AG09309 (cell line): ENCODE measurements around the gene RGS13.
"Not testable (repeated sequence)": the region's sequence is repeated elsewhere in the genome, so short reads cannot be mapped to it uniquely, and the experiment has no call there.

Source experiments
- DNase-seq: peaks from one replicate; pipeline ENCODE4 v3.0.0-alpha.2; 2010; ENCODE audit warnings: low read depth
- H3K4me3 ChIP-seq: 2 replicates; pipeline ENCODE4 v1.5.1; 2011; ENCODE audit warnings: mild to moderate bottlenecking, low read depth, low read length, moderate library complexity; ENCODE audit not compliant: control insufficient read depth
- TF ChIP-seq, protein P1 (sequence below): IDR thresholded peaks from 2 replicates; pipeline ENCODE4 v1.5.1; 2011; ENCODE audit warnings: mild to moderate bottlenecking, low read depth, low read length, inconsistent platforms; ENCODE audit not compliant: insufficient read depth, control insufficient read depth; ENCODE audit errors: missing control alignments

The RGS13 gene

DNA sequence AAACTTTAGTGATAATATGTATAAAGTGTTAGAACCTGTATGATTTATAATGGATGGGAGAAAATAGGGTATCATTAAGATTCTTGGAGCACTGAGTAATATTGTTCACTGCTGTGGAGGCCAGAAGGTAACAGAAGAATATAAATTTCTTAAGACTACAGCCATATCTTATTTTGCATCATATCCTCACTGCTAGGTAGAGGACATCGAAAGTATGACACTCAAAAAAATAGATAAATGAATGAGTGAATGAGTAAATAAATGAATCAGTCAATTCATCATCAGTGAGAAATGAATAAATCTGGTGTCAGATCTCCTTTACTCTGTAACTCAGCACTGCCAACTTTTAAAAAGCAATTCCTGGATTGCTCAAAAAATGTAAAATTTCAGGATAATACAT lies 33.2 kb downstream of the RGS13 start:
- DNase-seq = no peak
- no peak overlapping the region for H3K4me3 ChIP-seq

DNA sequence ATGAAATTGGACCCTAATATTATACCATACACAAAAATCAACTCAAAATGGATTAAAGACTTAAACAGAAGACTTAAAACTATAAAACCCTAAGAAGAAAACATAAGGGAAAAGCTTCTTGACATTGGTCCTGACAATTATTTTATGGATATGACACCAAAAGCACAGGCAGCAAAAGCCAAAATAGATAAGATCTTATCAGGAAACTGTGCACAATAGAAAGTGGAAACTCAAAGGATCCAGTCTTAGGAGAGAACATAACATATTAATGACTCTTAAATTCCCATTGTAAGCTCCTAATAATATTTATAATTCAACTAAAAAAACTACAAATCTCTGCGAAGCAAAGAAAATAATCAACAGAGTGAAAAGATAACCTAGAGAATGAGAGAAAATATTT lies 39.8 kb downstream of the RGS13 start:
- no peak overlapping the region for H3K4me3 ChIP-seq
- TF ChIP-seq, protein P1, sequence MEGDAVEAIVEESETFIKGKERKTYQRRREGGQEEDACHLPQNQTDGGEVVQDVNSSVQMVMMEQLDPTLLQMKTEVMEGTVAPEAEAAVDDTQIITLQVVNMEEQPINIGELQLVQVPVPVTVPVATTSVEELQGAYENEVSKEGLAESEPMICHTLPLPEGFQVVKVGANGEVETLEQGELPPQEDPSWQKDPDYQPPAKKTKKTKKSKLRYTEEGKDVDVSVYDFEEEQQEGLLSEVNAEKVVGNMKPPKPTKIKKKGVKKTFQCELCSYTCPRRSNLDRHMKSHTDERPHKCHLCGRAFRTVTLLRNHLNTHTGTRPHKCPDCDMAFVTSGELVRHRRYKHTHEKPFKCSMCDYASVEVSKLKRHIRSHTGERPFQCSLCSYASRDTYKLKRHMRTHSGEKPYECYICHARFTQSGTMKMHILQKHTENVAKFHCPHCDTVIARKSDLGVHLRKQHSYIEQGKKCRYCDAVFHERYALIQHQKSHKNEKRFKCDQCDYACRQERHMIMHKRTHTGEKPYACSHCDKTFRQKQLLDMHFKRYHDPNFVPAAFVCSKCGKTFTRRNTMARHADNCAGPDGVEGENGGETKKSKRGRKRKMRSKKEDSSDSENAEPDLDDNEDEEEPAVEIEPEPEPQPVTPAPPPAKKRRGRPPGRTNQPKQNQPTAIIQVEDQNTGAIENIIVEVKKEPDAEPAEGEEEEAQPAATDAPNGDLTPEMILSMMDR = no peak
- no peak for DNase-seq

More for the DNA sequence above, 33.2 kb downstream of the RGS13 start:
- TF ChIP-seq, protein P1 = no peak

DNA sequence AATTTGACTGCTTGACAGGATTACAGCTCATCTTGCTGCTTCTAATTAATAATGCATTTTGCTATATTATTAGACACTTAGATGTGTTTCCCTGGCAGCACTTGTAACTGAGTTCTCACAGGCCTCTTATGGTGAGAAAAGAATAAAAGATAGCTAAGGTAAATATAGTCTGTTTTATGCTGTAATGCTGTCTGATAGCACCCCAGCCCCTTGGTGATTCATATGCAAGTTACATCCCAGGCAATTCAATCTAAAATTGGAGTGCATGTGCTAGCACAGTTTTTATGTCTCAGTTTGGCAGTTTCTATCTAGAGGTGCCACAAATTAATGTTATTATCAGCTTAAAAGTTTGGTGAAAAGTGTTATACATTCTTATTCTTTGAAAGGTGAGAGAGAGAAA lies 42.2 kb downstream of the RGS13 start:
- H3K4me3 ChIP-seq = no peak overlapping the region
- TF ChIP-seq, protein P1 = no peak
- DNase-seq = no peak

DNA sequence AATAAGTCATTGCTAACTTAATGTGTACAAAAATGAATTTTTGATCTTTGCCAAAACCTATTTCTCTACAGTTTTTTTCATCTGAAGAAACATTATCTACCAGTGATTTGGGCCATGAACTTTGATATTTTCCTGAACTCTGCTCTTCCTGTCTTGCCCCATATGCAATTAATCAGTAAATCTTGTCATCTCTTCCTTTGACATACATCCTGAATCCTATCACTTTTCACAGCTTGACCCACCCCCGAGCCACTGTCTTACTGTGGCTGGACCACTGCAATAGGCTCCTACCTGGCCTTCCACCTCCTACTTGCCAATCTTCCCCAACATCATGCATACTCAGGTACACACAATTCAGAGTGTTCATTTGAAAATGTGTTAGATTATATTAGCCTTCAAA lies 46.4 kb downstream of the RGS13 start:
- TF ChIP-seq, protein P1 = no peak
- no peak for DNase-seq
- H3K4me3 ChIP-seq = no peak overlapping the region

DNA sequence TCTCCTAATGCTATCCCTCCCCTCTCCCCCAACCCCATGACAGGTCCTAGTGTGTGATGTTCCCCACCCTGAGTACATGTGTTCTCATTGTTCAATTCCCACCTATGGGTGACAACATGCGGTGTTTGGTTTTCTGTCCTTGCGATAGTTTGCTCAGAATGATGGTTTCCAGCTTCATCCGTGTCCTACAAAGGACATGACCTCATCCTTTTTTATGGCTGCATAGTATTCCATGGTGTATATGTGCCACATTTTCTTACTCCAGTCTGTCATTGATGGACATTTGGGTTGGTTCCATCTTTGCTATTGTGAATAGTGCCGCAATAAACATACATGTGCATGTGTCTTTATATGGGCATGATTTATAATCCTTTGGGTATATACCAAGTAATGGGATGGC lies 47.1 kb downstream of the RGS13 start:
- not testable (repeated sequence) for H3K4me3 ChIP-seq, DNase-seq

DNA sequence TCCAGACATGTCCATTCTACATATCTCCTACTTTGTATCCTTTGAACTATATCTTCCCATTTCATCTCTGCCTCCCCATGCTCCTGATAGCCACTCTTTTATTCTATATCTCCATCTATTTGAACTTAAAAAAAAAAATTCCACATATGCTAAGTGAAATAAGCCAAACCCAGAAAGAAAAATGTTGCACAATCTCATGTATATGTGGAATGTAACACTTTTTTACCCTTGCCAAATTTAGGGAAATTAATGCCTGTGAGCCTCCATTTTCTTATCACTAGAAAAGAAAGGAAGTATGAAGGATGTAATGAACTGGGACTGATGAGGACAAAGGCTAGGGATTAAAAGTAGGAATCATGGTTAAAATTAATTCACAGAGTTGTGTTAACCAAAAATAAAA lies 53.5 kb downstream of the RGS13 start:
- no peak overlapping the region for H3K4me3 ChIP-seq
- no peak for DNase-seq
- TF ChIP-seq, protein P1 = no peak

DNA sequence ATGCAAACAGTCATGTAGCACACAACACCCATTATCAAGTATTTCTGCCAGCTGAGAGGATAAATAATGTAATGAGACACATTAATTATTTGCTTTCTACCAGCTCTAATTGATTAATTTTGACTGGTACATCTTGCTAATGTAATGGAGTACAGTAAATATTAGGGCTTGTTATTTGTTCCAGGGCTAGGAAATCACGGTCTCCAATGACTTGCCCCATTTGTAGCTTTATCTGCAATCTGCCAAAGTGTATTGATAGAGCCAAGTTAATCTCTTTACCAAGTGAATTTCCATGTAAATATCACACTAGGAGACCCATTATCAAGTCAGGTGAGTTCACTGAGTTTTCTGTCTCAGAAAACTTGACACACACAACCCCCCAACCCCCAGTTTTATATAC lies 55.1 kb downstream of the RGS13 start:
- TF ChIP-seq, protein P1 = no peak
- H3K4me3 ChIP-seq = no peak overlapping the region
- no peak for DNase-seq
